HUDEP-2 (cell line): Measurements from ENCODE around the gene CTXND1.
"Not testable (repeated sequence)": the region's sequence is repeated elsewhere in the genome, so short reads cannot be mapped to it uniquely, and the experiment has no call there.

Source experiments
- DNase-seq, 76 experiments: peaks; one replicate each; lab custom pipeline; 2025; ENCODE audit not compliant: unreplicated experiment in 76 of 76; lab: John Stamatoyannopoulos, UW

The CTXND1 gene

GRCh38 chr15:80252121-80252518 lies at the start of gene CTXND1:
CTXND1 (minus strand) TSS chr15:80252213; CDS start chr15:80201949, 50,264 bp downstream.
- no peak for DNase-seq

GRCh38 chr15:80301472-80301871 lies 49.5 kb upstream of the CTXND1 start:
- no peak for DNase-seq

GRCh38 chr15:80295777-80296176 lies 43.8 kb upstream of the CTXND1 start:
- not testable (repeated sequence) for DNase-seq

- DNase-seq = no peak
Observed at GRCh38 chr15:80292079-80292478, 40.1 kb upstream of the CTXND1 start.

DNA sequence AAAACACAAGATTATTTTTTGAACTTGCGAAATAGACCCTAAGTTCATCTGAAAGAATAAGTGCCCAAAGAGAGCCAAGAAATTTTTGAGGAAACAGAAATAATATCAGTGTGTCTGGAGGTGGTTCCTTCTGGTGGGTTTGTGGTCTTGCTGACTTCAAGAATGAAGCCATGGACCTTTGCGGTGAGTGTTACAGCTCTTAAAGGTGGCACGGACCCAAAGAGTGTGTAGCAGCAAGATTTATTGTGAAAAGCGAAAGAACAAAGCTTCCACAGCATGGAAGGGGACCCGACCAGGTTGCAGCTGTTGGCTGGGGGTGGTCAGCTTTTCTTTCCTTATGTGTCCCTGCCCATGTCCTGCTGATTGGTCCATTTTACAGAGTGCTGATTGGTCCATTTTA lies 38.9 kb upstream of the CTXND1 start:
- not testable (repeated sequence) for DNase-seq

DNA sequence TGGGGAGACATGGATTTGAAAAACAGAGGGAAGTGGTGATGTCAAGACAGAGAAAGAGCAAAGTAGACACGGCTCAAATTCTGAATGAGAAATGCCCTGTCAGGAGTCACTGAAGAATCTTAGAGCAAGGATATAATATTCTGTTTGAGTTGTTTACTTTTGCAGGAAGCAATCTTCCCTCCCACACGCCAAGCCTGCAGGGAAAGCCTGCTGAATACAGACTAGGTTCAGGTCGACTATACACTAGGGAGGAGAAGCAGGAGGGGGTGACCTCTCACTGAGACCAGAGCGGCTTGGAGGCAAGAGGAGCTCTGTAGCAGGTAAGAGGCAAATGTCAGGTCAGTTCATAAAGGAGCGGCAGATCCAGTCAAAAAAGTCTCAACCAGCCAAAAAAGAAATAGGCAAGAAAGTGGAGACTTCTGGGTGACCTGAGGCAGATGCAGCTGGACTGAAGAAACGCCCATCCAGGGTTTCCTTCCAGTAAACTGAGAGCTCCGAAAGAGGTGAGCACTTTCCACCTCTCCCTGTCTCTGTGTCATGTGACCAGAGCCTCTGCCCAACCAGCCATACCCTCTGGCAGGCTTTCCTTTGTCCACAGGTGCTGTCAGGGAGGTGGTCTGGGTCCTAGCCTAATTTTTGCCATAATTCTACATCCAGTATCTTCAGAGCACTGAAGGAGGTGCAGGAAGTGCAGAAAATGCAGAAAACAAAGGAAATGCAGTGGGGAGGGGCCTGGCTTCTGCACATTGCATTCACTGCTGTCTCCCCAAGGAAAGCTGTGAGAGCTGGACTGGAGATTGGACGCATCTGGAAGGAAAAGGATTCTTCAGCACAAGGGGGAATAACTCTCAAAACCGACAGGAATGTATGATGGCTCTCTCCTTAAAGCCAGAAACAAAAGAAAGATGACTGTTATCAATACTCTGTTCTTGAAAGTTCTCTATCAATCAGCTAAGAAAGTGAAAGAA lies 37.8 kb upstream of the CTXND1 start:
- DNase-seq = no peak

GRCh38 chr15:80288131-80288530 lies 36.1 kb upstream of the CTXND1 start:
- no peak for DNase-seq

DNA sequence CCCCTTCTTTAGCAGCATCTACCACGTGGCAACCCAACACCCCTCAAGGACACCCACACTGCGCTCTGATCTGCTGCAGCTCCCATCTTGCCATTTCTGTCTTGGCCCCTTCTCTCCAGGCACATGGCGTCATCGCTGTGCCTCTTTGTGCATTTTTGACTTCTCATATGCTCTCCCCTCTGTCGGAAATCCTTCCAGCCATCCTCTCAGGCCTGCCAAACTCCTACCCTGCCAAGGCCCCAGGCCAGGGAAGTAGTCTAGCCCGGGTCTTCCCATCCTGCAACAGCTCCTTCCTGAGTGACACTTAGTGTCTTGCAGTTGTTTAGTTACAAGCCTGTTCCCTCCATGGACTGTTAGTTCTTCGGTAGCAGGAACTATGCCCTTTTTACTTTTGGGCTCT lies 34.0 kb upstream of the CTXND1 start:
- no peak for DNase-seq

- no peak for DNase-seq
Observed at GRCh38 chr15:80285379-80285778, 33.4 kb upstream of the CTXND1 start.

- DNase-seq = no peak
Observed at GRCh38 chr15:80283531-80283930, 31.5 kb upstream of the CTXND1 start.

DNA sequence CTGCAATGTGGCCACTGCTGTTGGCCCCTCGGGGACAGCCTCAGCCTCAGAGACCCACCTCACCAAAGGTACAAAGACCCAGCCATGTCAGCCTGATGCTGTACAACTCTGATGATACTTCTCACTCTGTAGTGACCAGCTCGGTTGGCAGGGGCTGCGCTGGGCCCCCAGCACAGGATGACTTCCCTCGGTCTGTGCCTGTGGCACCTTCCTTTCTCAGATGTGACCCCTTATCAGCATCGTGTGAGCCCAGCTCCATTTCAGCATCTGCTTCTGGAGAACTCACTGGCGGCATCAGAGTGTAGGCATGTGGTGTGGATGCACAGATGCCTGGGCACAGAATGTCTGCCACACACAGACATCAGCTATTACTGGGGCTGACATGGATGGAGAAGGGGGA lies 25.1 kb upstream of the CTXND1 start:
- DNase-seq = no peak

DNA sequence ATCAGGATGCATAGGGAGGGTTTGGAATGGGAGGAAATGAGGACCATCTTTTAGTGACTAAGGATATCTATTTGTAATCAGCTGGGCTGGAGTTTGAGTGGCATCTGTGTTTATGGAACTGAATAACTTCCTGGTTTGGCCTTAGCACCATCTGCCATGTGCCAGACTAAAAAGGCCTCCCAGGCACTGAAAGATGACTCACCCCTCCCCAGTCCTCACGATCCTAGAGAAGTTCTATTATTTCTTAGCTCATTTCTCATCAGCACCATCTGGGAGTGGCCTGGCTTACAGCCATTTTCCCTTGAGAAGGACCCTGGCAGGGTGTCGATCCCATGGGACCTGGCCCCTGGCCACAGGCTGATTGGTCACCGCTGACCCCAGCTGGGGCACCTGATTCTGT lies 23.9 kb upstream of the CTXND1 start:
- no peak for DNase-seq

GRCh38 chr15:80274996-80275395 lies 23.0 kb upstream of the CTXND1 start:
- no peak for DNase-seq

DNA sequence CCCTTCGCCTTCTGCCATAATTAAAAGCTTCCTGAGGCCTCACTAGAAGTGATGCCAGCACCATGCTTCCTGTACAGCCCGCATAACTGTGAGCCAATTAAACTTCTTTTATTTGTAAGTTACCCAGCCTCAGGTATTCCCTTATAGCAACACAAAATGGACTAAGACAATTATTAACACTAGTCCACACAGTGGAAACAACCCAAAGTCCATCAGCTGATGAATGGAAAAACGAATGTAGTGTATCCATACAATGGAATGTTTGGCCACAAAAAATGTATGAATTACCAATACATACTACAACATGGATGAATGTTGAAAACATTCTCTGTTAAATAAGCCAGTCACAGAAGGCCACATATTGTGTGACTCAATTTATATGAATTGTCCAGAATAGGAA lies 22.5 kb upstream of the CTXND1 start:
- DNase-seq = no peak

DNA sequence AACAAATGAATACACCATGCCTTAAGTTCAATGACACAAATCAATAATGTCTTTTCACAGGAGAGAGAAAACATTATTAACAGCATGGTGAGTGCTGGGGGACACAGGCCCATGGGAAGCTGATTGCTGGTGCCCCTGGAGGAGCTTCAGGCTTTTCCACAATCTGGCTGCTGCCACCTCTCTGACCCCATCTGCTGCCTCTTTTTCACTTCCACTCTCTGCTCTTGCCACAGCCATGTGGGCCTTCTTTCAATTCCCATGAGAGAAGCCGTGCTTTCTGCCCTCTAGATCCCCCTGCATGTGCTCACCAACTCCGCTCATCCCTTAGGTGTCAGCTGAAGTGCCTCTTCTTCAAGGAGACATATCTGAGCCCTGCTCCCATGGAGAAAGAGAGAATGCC lies 21.0 kb upstream of the CTXND1 start:
- DNase-seq = no peak

- no peak for DNase-seq
Observed at GRCh38 chr15:80270472-80270871, 18.5 kb upstream of the CTXND1 start.

DNA sequence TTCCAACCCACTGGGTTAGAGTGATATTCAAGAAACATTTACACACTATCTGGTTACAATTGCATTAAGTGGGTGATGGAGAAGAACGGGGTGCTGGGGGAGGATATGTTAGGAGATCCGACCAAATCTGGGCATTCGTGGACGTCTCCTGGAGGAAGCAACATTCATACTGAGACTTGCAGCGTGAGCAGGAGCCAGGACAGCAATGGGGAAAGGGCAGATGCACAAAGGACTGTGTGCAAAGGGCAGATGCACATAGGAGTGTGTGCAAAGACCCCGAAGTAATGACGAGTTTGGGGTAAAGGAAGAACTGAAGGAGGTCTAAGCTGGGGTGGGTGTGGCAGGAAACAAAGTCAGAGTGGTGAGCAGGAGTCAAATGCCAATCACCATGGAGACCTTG lies 16.1 kb upstream of the CTXND1 start:
- DNase-seq = no peak

DNA sequence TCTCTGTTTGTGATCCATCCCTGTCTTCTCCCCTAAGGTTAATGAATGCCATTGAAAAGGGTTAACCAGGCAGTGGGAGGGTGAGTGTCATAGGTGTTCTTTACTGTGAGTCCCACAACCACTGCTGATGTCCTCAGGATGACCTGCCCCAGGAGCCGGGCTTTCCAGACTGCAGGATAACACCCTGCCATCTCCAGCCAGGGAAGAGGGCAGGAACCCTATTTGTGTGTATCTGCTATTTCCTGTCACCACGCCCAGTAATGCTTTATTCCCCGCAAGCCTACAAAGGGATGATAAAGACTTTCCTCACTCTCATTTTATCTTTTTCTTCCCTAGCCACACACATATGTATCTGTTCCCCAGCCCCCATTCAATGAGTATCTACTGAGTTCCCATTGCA lies 15.6 kb upstream of the CTXND1 start:
- DNase-seq = no peak

DNA sequence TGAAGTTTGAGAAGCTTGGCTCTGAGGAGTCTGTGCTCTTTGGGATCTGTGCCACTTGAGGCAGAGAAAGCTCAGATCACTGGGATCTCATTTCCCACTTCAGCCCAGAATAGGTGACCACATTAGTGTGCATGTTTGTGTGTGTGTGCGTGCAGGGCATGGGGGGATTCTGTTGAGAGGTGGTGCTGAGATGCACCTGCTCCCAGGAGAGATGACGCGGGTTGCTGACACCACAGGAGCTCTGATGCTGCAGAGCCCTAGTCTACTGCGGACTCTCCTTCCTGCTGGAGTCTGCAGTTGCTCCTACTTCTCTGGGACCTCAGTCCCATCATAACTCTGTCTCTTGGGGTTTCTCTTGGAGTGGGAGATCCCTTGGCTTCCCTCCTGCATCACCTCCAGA lies 14.7 kb upstream of the CTXND1 start:
- DNase-seq = no peak

DNA sequence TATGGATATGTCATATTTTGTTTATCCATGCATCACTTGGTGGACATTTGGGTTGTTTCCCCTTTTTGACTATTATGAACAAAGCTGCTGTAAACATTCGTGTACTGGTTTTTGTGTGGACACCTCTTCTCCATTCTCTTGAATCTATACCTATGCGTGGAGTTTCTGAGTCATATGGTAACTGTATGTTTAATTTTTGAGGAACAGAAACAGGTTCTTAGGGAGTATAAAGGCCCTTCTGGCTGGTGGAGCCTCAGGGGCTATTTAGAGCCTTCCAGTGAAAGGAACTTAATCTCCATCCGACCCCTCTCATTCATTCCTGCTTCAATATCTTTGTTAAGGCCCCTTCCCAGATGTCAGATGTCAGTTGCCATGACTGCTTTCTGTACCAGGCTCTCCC lies 14.1 kb upstream of the CTXND1 start:
- DNase-seq = no peak

DNA sequence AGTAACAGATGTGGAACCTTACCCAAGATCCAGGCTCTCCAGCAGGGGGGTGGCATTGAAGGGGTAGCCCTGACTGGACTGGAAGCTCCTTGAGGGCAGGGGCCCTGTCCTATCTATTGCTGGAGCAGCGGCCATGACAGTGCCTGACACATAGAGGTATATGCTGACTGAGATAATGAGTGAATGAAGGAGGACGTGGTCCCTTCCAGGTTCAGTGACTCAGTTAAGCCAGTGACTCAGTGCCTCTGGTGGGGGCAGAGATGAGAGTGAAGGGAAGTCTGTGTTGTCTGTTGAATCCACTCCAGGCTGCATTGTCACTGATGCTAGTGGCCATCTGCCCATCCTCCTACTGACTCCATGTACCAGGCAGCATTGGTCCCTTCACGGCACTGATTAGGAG lies 13.0 kb upstream of the CTXND1 start:
- DNase-seq = no peak

- DNase-seq = no peak
Observed at GRCh38 chr15:80264031-80264430, 12.0 kb upstream of the CTXND1 start.

DNA sequence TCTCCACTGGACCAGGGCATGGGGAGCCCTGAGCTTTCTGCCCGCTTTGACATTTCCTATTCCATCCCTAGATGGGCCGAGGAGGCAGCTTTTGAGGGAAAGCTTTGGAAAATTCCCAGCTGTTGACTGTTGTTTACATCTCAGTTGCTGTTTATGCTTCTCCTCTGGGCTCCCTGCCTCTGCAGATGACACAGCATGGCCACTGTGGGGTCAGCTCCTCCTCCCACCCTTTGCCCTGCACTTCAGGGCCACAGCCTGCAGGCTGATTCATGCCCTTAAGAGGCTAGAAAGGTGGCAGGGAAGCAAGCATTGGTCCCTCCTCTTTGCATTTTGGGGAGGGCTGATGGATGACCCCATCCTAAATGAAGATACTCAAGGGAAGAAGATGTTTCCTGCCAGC lies 8.5 kb upstream of the CTXND1 start:
- no peak for DNase-seq
